Stimulated activated CD8-positive, alpha-beta memory T cell treated with anti-CD3 and anti-CD28 coated beads, Interleukin-7, amount 100 ng/mL, for 4 hours (primary cell): ENCODE data around the gene USP21.

Source experiments
- DNase-seq, 2 donors: peaks; one replicate each; pipeline ENCODE4 v3.0.0-alpha.2; 2020; ENCODE audit warnings: low read depth in 2 of 2

The USP21 gene

GRCh38 chr1:161133220-161133740, 26.0 kb upstream of the USP21 start:
- DNase-seq = no peak

- DNase-seq = no peak
Observed at GRCh38 chr1:161137881-161138280, 21.4 kb upstream of the USP21 start.

GRCh38 chr1:161138431-161138830, 20.9 kb upstream of the USP21 start:
- DNase-seq = no peak

GRCh38 chr1:161139766-161140165, 19.5 kb upstream of the USP21 start:
- DNase-seq = no peak

- no peak for DNase-seq
Observed at GRCh38 chr1:161140755-161141400, 18.4 kb upstream of the USP21 start.

GRCh38 chr1:161145832-161146231, 13.5 kb upstream of the USP21 start:
- no peak for DNase-seq

GRCh38 chr1:161153176-161153575, 6.1 kb upstream of the USP21 start:
- DNase-seq = no peak

GRCh38 chr1:161153682-161154337, 5.5 kb upstream of the USP21 start, which contains the start of gene UFC1:
TSS of gene UFC1 (plus strand) at chr1:161153978. CDS start at chr1:161153998, 20 bp downstream.
- peak; percentile 69 to 70 for DNase-seq

GRCh38 chr1:161157867-161158266, 1.4 kb upstream of the USP21 start:
- no peak for DNase-seq

- no peak for DNase-seq
Observed at GRCh38 chr1:161158316-161159010, 837 bp upstream of the USP21 start.

GRCh38 chr1:161159913-161160243, 578 bp downstream of the USP21 start:
- DNase-seq = no peak

- DNase-seq = no peak
Observed at GRCh38 chr1:161160671-161161145, 1.4 kb downstream of the USP21 start.

GRCh38 chr1:161161652-161162051, 2.4 kb downstream of the USP21 start:
- no peak for DNase-seq

GRCh38 chr1:161162052-161162451, 2.8 kb downstream of the USP21 start:
- no peak for DNase-seq

GRCh38 chr1:161162806-161163205, 3.5 kb downstream of the USP21 start:
- DNase-seq = no peak

GRCh38 chr1:161163793-161164192, 4.5 kb downstream of the USP21 start:
- no peak for DNase-seq

GRCh38 chr1:161164901-161165610, 5.8 kb downstream of the USP21 start:
- DNase-seq = no peak

- DNase-seq = peak; percentile 85 to 88
Observed at GRCh38 chr1:161165742-161166668, 6.7 kb downstream of the USP21 start, which contains the start of gene PPOX. TSS of gene PPOX (plus strand) at chr1:161166426. CDS start at chr1:161166848, 422 bp downstream.

GRCh38 chr1:161166669-161167548, 7.6 kb downstream of the USP21 start:
- no peak for DNase-seq

- no peak for DNase-seq
Observed at GRCh38 chr1:161168906-161169305, 9.6 kb downstream of the USP21 start.
